DOHH2 (cell line): ENCODE measurements around the gene P2RX3.
"Not testable (repeated sequence)": the region's sequence is repeated elsewhere in the genome, so short reads cannot be mapped to it uniquely, and the experiment has no call there.

ENCODE experiments used
- H3F3A ChIP-seq: fragments of 200-600 bp; sonication (generic), shearing (Covaris generic); 2 replicates; pipeline ENCODE4 v1.6.0; 2016; ENCODE audit warnings: antibody characterized with exemption, mild to moderate bottlenecking; ENCODE audit not compliant: control insufficient read depth, insufficient read depth
- H3K27ac ChIP-seq: fragments of 200-600 bp; sonication (generic); 2 replicates; pipeline ENCODE4 v1.5.1; 2014; ENCODE audit warnings: low read depth, mild to moderate bottlenecking, low read length, moderate library complexity
- H3K27me3 ChIP-seq: fragments of 200-600 bp; sonication (generic); 2 replicates; pipeline ENCODE4 v1.6.1; 2014; ENCODE audit warnings: mild to moderate bottlenecking, low read length, mixed read lengths; ENCODE audit not compliant: control insufficient read depth
- H3K36me3 ChIP-seq: fragments of 200-600 bp; sonication (generic); 2 replicates; pipeline ENCODE4 v1.6.1; 2014; ENCODE audit warnings: mild to moderate bottlenecking, low read length, moderate library complexity, mixed read lengths; ENCODE audit not compliant: control insufficient read depth
- H3K4me1 ChIP-seq: fragments of 200-600 bp; sonication (generic); 2 replicates; pipeline ENCODE4 v1.6.1; 2014; ENCODE audit warnings: mild to moderate bottlenecking, low read length, mixed read lengths; ENCODE audit not compliant: control insufficient read depth
- H3K4me2 ChIP-seq: fragments of 200-600 bp; sonication (generic); 2 replicates; pipeline ENCODE4 v1.6.0; 2014; ENCODE audit warnings: mild to moderate bottlenecking, low read length, moderate library complexity
- H3K4me3 ChIP-seq: fragments of 200-600 bp; sonication (generic); 2 replicates; pipeline ENCODE4 v1.5.1; 2014; ENCODE audit warnings: mild to moderate bottlenecking, low read length, mixed read lengths
- H3K79me2 ChIP-seq: fragments of 200-600 bp; sonication (generic); 2 replicates; pipeline ENCODE4 v1.6.1; 2014; ENCODE audit warnings: mild to moderate bottlenecking, low read length, mixed read lengths; ENCODE audit not compliant: control insufficient read depth
- H3K9me2 ChIP-seq: fragments of 200-600 bp; sonication (generic); replicated peaks from 2 replicates; pipeline ENCODE4 v1.6.1; 2014; ENCODE audit warnings: mild to moderate bottlenecking, low read length, mixed read lengths; ENCODE audit not compliant: control insufficient read depth
- H3K9me3 ChIP-seq: fragments of 200-600 bp; sonication (generic); 2 replicates; pipeline ENCODE4 v1.6.1; 2014; ENCODE audit warnings: antibody characterized with exemption, low read length, mixed read lengths; ENCODE audit not compliant: control insufficient read depth, insufficient read depth
- H4K20me1 ChIP-seq: fragments of 200-600 bp; sonication (generic); 2 replicates; pipeline ENCODE4 v1.6.0; 2014; ENCODE audit warnings: low read depth, mild to moderate bottlenecking, antibody characterized with exemption, low read length, moderate library complexity; ENCODE audit not compliant: control insufficient read depth, insufficient read depth
- CTCF ChIP-seq: fragments of 200-600 bp; sonication (generic); IDR thresholded peaks from one replicate; pipeline ENCODE4 v1.5.1; 2014; ENCODE audit warnings: antibody characterized with exemption, mild to moderate bottlenecking, low read depth, low read length; ENCODE audit not compliant: poor library complexity, severe bottlenecking
- EZH2phosphoT487 ChIP-seq: fragments of 200-600 bp; sonication (generic); IDR thresholded peaks from 2 replicates; pipeline ENCODE4 v1.6.1; 2017; ENCODE audit warnings: borderline replicate concordance, mild to moderate bottlenecking, antibody characterized with exemption, low read length, moderate library complexity, mixed read lengths

The P2RX3 gene

GRCh38 chr11:57294225-57295131, 43.7 kb upstream of the P2RX3 start:
- H3K27ac ChIP-seq: no peak overlapping the region
- no peaks in the 10 kb centered on the region for H3K9me3 ChIP-seq
- no peak overlapping the region for H3K4me3 ChIP-seq
- peaks cover 5% of the 10 kb centered on the region; the same call in 1 of the 2 replicates for H3K27me3 ChIP-seq
- TF ChIP-seq CTCF: no peak
- TF ChIP-seq EZH2phosphoT487: no peak
- no peaks in the 10 kb centered on the region for H3K9me2 ChIP-seq
- H3K4me2 ChIP-seq: no peak overlapping the region
- H3K79me2 ChIP-seq: no peaks in the 10 kb centered on the region
- H3F3A ChIP-seq: no peaks in the 10 kb centered on the region
- no peaks in the 10 kb centered on the region for H3K36me3 ChIP-seq
- H3K4me1 ChIP-seq: no peaks in the 10 kb centered on the region
- no peaks in the 10 kb centered on the region for H4K20me1 ChIP-seq

GRCh38 chr11:57296205-57296604, 41.9 kb upstream of the P2RX3 start:
- H3K4me3 ChIP-seq, H3K27ac ChIP-seq, H3K79me2 ChIP-seq, H3K4me2 ChIP-seq, H3K27me3 ChIP-seq, H4K20me1 ChIP-seq, H3K36me3 ChIP-seq, H3K9me3 ChIP-seq, H3K4me1 ChIP-seq, H3K9me2 ChIP-seq, H3F3A ChIP-seq: not testable (repeated sequence)

GRCh38 chr11:57297221-57297620, 40.9 kb upstream of the P2RX3 start:
- no peak overlapping the region for H3K4me2 ChIP-seq
- no peaks in the 10 kb centered on the region for H3K9me3 ChIP-seq
- H3K27me3 ChIP-seq: no peaks in the 10 kb centered on the region
- H4K20me1 ChIP-seq: no peaks in the 10 kb centered on the region
- no peaks in the 10 kb centered on the region for H3K9me2 ChIP-seq
- no peak overlapping the region for H3K4me3 ChIP-seq
- H3K36me3 ChIP-seq: no peaks in the 10 kb centered on the region
- H3F3A ChIP-seq: no peaks in the 10 kb centered on the region
- H3K27ac ChIP-seq: no peak overlapping the region
- H3K79me2 ChIP-seq: no peaks in the 10 kb centered on the region
- TF ChIP-seq CTCF (no peak), EZH2phosphoT487 (no peak)
- no peaks in the 10 kb centered on the region for H3K4me1 ChIP-seq

- Histone ChIP-seq H3K4me2 (no peak overlapping the region), H3K27ac (no peak overlapping the region), H3K27me3 (no peaks in the 10 kb centered on the region), H3K4me1 (no peaks in the 10 kb centered on the region), H3K36me3 (no peaks in the 10 kb centered on the region), H3K79me2 (no peaks in the 10 kb centered on the region), H3K9me3 (no peaks in the 10 kb centered on the region), H3F3A (no peaks in the 10 kb centered on the region), H3K9me2 (no peaks in the 10 kb centered on the region), H3K4me3 (no peak overlapping the region), H4K20me1 (no peaks in the 10 kb centered on the region)
- TF ChIP-seq EZH2phosphoT487: no peak
- TF ChIP-seq CTCF: no peak
Observed at GRCh38 chr11:57299150-57299737, 38.9 kb upstream of the P2RX3 start.
